Uterus (tissue), 2 donors: ENCODE measurements around the gene C17orf50.

Experiments
- CTCF ChIP-seq, 4 experiments: fragments of 200-600 bp in 2 of 4; fragments of 450-650 bp in 2 of 4; sonication (generic) in 2 of 4; IDR thresholded peaks; one replicate each; pipeline ENCODE4 v1.5.1; 2016 to 2019; ENCODE audit warnings: antibody characterized with exemption in 4 of 4, mild to moderate bottlenecking in 2 of 4, moderate library complexity in 1 of 4
- POLR2A ChIP-seq, 2 donors: fragments of 450-650 bp; IDR thresholded peaks; one replicate each; pipeline ENCODE4 v1.6.1; 2016; ENCODE audit warnings: antibody characterized with exemption in 2 of 2, mild to moderate bottlenecking in 1 of 2, moderate library complexity in 1 of 2

- no peak for TF ChIP-seq CTCF (IDR thresholded peaks at IDR 0.05)
- TF ChIP-seq POLR2A (IDR thresholded peaks at IDR 0.05), result no peak
Observed at GRCh38 chr17:35801583-35802224, 41.0 kb downstream of the C17orf50 start.
